ENCODE data around the gene HEPHL1.
"Not testable (repeated sequence)": the region's sequence is repeated elsewhere in the genome, so short reads cannot be mapped to it uniquely, and the experiment has no call there.

Gene HEPHL1

DNA sequence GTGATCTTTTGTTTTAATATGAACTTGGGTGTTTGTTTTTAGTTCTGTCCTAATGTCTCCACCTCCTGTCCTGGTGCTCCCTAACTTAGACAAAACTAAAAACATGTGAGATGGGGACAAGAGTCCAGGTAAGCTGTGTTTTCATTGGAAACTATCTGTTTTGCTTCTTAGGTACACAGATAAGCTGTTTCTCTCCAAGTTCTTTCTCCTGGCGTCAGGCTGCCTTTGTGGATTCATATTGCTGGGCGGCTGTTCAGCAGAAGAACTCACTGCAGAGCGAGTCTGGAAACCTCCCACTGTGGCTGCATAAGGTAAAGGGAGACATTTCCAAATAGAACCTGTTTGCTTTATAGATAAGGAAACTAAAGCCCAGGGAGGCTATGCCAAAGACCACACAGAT is 132.2 kb downstream of the HEPHL1 start:
- DNase-seq: no peak

DNA sequence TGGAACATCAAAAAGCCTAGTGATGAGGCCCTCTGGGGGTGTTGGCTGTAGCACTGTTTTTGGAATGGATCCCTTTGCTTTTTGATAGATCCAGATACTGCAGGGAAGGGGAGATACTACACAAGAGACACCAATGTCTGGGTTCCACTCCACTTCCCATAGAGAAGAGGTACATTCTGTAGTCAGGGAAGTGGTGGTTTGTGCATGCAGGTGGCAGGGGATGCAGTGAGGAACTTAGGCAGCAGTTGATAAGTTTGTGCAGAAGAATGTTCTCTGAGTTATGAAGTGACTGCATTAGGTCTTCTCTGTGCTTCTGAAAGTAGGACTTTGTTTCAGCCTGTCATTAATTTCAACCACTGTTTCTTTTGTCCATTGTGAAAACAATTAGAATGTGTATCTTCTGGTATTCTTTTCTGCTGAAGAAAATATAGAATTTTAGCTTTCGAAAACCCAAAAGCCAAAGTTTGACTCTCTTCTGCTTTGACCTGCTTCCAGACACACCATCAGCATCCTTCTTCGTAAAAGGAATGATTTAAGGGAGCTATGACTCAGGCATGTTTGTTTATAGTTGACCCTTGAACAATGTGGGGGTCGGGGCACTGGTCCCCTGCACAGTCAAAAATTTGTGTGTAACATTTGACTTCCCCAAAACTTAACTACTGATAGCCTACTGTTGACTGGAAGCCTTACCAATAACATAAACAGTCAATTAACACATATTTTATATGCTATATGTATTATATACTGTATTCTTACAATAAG is 133.1 kb downstream of the HEPHL1 start:
- no peak for DNase-seq

DNA sequence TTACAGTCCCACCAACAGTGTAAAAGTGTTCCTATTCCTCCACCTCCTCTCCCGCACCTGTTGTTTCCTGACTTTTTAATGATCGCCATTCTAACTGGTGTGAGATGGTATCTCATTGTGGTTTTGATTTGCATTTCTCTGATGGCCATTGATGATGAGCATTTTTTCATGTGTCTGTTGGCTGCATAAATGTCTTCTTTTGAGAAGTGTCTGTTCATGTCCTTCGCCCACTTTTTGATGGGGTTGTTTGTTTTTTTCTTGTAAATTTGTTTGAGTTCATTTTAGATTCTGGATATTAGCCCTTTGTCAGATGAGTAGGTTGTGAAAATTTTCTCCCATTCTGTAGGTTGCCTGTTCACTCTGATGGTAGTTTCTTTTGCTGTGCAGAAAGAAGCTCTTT is 136.2 kb downstream of the HEPHL1 start:
- DNase-seq: not testable (repeated sequence)
